GM19238 (cell line): ENCODE data around the gene IL1RAPL1.

Experiments
- DNase-seq: peaks from one replicate; pipeline ENCODE4 v3.0.0; 2011; ENCODE audit warnings: low spot score; ENCODE audit not compliant: insufficient read length

IL1RAPL1 gene

GRCh38 chrX:29728639-29729038 is 1141.4 kb downstream of the IL1RAPL1 start:
- DNase-seq: no peak

- DNase-seq: no peak
Observed at GRCh38 chrX:29744966-29745365, 1157.7 kb downstream of the IL1RAPL1 start.

GRCh38 chrX:29746326-29746725 is 1159.1 kb downstream of the IL1RAPL1 start:
- no peak for DNase-seq

GRCh38 chrX:29762006-29762405 is 1174.8 kb downstream of the IL1RAPL1 start:
- DNase-seq: no peak

GRCh38 chrX:29775890-29776289 is 1188.6 kb downstream of the IL1RAPL1 start:
- DNase-seq: no peak

- DNase-seq: no peak
Observed at GRCh38 chrX:29787656-29788055, 1200.4 kb downstream of the IL1RAPL1 start.

GRCh38 chrX:29788991-29789699 is 1201.9 kb downstream of the IL1RAPL1 start:
- DNase-seq: no peak

- no peak for DNase-seq
Observed at GRCh38 chrX:29792335-29792734, 1205.1 kb downstream of the IL1RAPL1 start.

- no peak for DNase-seq
Observed at GRCh38 chrX:29797156-29797555, 1209.9 kb downstream of the IL1RAPL1 start.

- no peak for DNase-seq
Observed at GRCh38 chrX:29798469-29798868, 1211.2 kb downstream of the IL1RAPL1 start.

GRCh38 chrX:29813174-29813573 is 1225.9 kb downstream of the IL1RAPL1 start:
- no peak for DNase-seq

GRCh38 chrX:29824176-29824906 is 1237.1 kb downstream of the IL1RAPL1 start:
- DNase-seq: no peak

GRCh38 chrX:29826742-29827141 is 1239.5 kb downstream of the IL1RAPL1 start:
- DNase-seq: no peak

GRCh38 chrX:29834311-29834710 is 1247.1 kb downstream of the IL1RAPL1 start:
- no peak for DNase-seq

GRCh38 chrX:29834764-29835163 is 1247.5 kb downstream of the IL1RAPL1 start:
- no peak for DNase-seq

GRCh38 chrX:29841750-29842149 is 1254.5 kb downstream of the IL1RAPL1 start:
- DNase-seq: no peak

- no peak for DNase-seq
Observed at GRCh38 chrX:29842552-29842951, 1255.3 kb downstream of the IL1RAPL1 start.

- DNase-seq: no peak
Observed at GRCh38 chrX:29851857-29852605, 1264.8 kb downstream of the IL1RAPL1 start.

GRCh38 chrX:29852767-29853166 is 1265.5 kb downstream of the IL1RAPL1 start:
- no peak for DNase-seq

- no peak for DNase-seq
Observed at GRCh38 chrX:29858714-29859113, 1271.5 kb downstream of the IL1RAPL1 start.

GRCh38 chrX:29862126-29862677 is 1275.0 kb downstream of the IL1RAPL1 start:
- no peak for DNase-seq

- DNase-seq: no peak
Observed at GRCh38 chrX:29867971-29868370, 1280.7 kb downstream of the IL1RAPL1 start.
